ENCODE results near the gene FRMPD4. TPM values are rescaled to one million over a fixed set of nuclear protein-coding genes. Genes with fewer than 3 reads are reported as not detected.

FRMPD4 gene
- total and polyA plus RNA-seq, 2 experiments from 2014 or later, result 0.19 to 0.80 TPM

GRCh38 chrX:12679522-12679921 lies 541.2 kb downstream of the FRMPD4 start:
- Mint-ChIP-seq H3K4me1 (no peaks in the 10 kb centered on the region), H3K9me3 (no peaks in the 10 kb centered on the region), H3K36me3 (ENCODE audit: low read depth) (no peaks in the 10 kb centered on the region), H3K27me3 (ENCODE audit: insufficient read depth, low read depth, poor library complexity) (no peaks in the 10 kb centered on the region), H3K4me3 (no peak overlapping the region), H3K27ac (no peak overlapping the region)
- Histone ChIP-seq H3K79me2 (replicated peaks; ENCODE audit: insufficient read depth) (no peaks in the 10 kb centered on the region), H3F3A (replicated peaks; ENCODE audit: low read depth) (no peaks in the 10 kb centered on the region), H3K9me2 (ENCODE audit: insufficient read depth) (no peaks in the 10 kb centered on the region), H3K4me2 (no peak overlapping the region), H4K20me1 (replicated peaks; ENCODE audit: insufficient read depth) (no peaks in the 10 kb centered on the region), H3K27me3 (ENCODE audit: insufficient read depth) (no peaks in the 10 kb centered on the region), H3K4me3 (no peak overlapping the region), H2AFZ (no peak overlapping the region), H3K36me3 (ENCODE audit: insufficient read depth) (no peaks in the 10 kb centered on the region), H3K4me1 (ENCODE audit: insufficient read depth) (no peaks in the 10 kb centered on the region), H3K27ac (ENCODE audit: low read depth) (no peak overlapping the region)
- ATAC-seq, result no peak
- TF ChIP-seq ZNF331 (CRISPR knock-in tag; IDR thresholded peaks at IDR 0.05; ENCODE audit: low read depth) (no peak), ZNF114 (CRISPR knock-in tag; IDR thresholded peaks at IDR 0.05) (no peak), NANOG (IDR thresholded peaks at IDR 0.05; ENCODE audit: borderline replicate concordance) (no peak), EZH2 (IDR thresholded peaks at IDR 0.05; ENCODE audit: low read depth, unreplicated experiment) (no peak), JUNB (IDR thresholded peaks at IDR 0.05; ENCODE audit: unreplicated experiment) (no peak), ZNF462 (CRISPR knock-in tag; IDR thresholded peaks at IDR 0.05) (no peak), EZH2phosphoT487 (IDR thresholded peaks at IDR 0.05; ENCODE audit: unreplicated experiment) (no peak), STAT1 (IDR thresholded peaks at IDR 0.05; ENCODE audit: unreplicated experiment) (no peak), CREB1 (CRISPR knock-in tag; IDR thresholded peaks at IDR 0.05; ENCODE audit: low read depth) (no peak), CTCF (conservative IDR thresholded peaks at IDR 0.05; ENCODE audit: low read depth in 2 of 2) (no peak), POLR2AphosphoS5 (IDR thresholded peaks at IDR 0.05; ENCODE audit: low read depth) (no peak), REST (IDR thresholded peaks at IDR 0.05; ENCODE audit: unreplicated experiment) (no peak), ETS1 (IDR thresholded peaks at IDR 0.05) (no peak)
- DNase-seq (ENCODE audit: low spot score), result no peak

All from GM23338 (cell line).